WI38 (cell line): ENCODE data around the gene OR6C75.

Source experiments
- H3K4me3 ChIP-seq: 2 replicates; pipeline ENCODE4 v1.5.1; 2011; ENCODE audit warnings: low read depth, mild to moderate bottlenecking, control low read depth, low read length
- CTCF ChIP-seq: IDR thresholded peaks from 2 replicates; pipeline ENCODE4 v1.5.1; 2012; ENCODE audit warnings: low read depth, mild to moderate bottlenecking, control low read depth, low read length

Gene OR6C75

GRCh38 chr12:55416961-55417360 lies 54.2 kb downstream of the OR6C75 start:
- no peak overlapping the region for H3K4me3 ChIP-seq
- TF ChIP-seq CTCF = no peak
